B cell (primary cell): ENCODE data around the gene CYYR1. TPM values are rescaled to one million over a fixed set of nuclear protein-coding genes. Genes with fewer than 3 reads are reported as not detected.

Experiments
- ATAC-seq: fragments of 200-7000 bp; cut with Tn5 transposase; one replicate; pipeline ENCODE4 v1.10.0; 2021; ENCODE audit warnings: low read depth, mild to moderate bottlenecking, moderate number of reproducible peaks, moderate library complexity
- CTCF ChIA-PET: fragments of 350-600 bp; sonication (Branson Sonifier 250); formaldehyde crosslinking; loops from one replicate; lab custom pipeline; 2021; ENCODE audit warnings: antibody characterized with exemption, inconsistent platforms; lab: Charles Lee
- POLR2A ChIA-PET: fragments of 350-600 bp; sonication (Branson Sonifier 250); formaldehyde crosslinking; loops from one replicate; lab custom pipeline; 2021; ENCODE audit warnings: antibody characterized with exemption; lab: Charles Lee
- DNase-seq: peaks from one replicate; pipeline ENCODE4 v3.0.0; 2013
- H2AFZ ChIP-seq: 2 replicates; pipeline ENCODE4 v1.6.1; 2012; ENCODE audit warnings: mild to moderate bottlenecking, low read depth, low read length; ENCODE audit not compliant: insufficient read depth, poor library complexity, severe bottlenecking
- H3K27ac ChIP-seq, 2 donors: 1 replicate in 1 of 2; 2 replicates in 1 of 2; pipeline ENCODE4 v1.5.1; 2012 to 2013; ENCODE audit warnings: low read length in 2 of 2, mild to moderate bottlenecking in 2 of 2, moderate library complexity in 1 of 2
- H3K27me3 ChIP-seq, 4 experiments: fragments of 200-600 bp in 1 of 4; sonication (generic) in 1 of 4; replicated peaks in 1 of 4; 1 replicate in 2 of 4; 2 replicates in 2 of 4; pipeline versions ENCODE4 v1.6.1 to v1.7.0; 2013 to 2016; ENCODE audit warnings: low read length in 3 of 4, mild to moderate bottlenecking in 2 of 4, mixed read lengths in 1 of 4, moderate library complexity in 1 of 4; ENCODE audit not compliant: insufficient read depth in 4 of 4, control insufficient read depth in 3 of 4; ENCODE audit errors: control extremely low read depth in 1 of 4
- H3K36me3 ChIP-seq, 2 experiments: replicated peaks in 1 of 2; 1 replicate in 1 of 2; 2 replicates in 1 of 2; pipeline versions ENCODE4 v1.6.1 to v1.7.1; 2013; ENCODE audit warnings: low read length in 1 of 2; ENCODE audit not compliant: insufficient read depth in 2 of 2, control insufficient read depth in 1 of 2; ENCODE audit errors: control extremely low read depth in 1 of 2, extremely low read depth in 1 of 2
- H3K4me1 ChIP-seq, 2 donors: fragments of 200-600 bp in 1 of 2; sonication (generic) in 1 of 2; 1 replicate in 1 of 2; 2 replicates in 1 of 2; pipeline versions ENCODE4 v1.5.1 to v1.6.1; 2013 to 2017; ENCODE audit warnings: low read length in 2 of 2; ENCODE audit not compliant: control insufficient read depth in 2 of 2, insufficient read depth in 2 of 2
- H3K4me2 ChIP-seq: replicated peaks from 2 replicates; pipeline ENCODE3; 2012; ENCODE audit warnings: mild to moderate bottlenecking, low read depth, low read length; ENCODE audit not compliant: poor library complexity, severe bottlenecking
- H3K4me3 ChIP-seq, 5 experiments: fragments of 200-600 bp in 1 of 5; sonication (generic) in 1 of 5; 1 replicate in 3 of 5; 2 replicates in 2 of 5; pipeline versions ENCODE4 v1.5.1 to v1.7.0; 2011 to 2016; ENCODE audit warnings: low read length in 4 of 5, mild to moderate bottlenecking in 4 of 5, low read depth in 2 of 5, control low read depth in 1 of 5, moderate library complexity in 1 of 5; ENCODE audit not compliant: insufficient read depth in 1 of 5; ENCODE audit errors: control extremely low read depth in 1 of 5, extremely low read depth in 1 of 5
- H3K79me2 ChIP-seq: fragments of 200-600 bp; sonication (generic); one replicate; pipeline ENCODE4 v1.6.0; 2016; ENCODE audit warnings: low read length; ENCODE audit not compliant: control insufficient read depth, insufficient read depth
- H3K9ac ChIP-seq: fragments of 200-600 bp; sonication (generic); 2 replicates; pipeline ENCODE4 v1.6.1; 2017; ENCODE audit warnings: mild to moderate bottlenecking, low read length, moderate library complexity
- H3K9me3 ChIP-seq, 3 donors: one replicate each; pipeline versions ENCODE4 v1.6.1 to v1.7.1; 2013; ENCODE audit warnings: low read length in 2 of 3; ENCODE audit not compliant: control insufficient read depth in 2 of 3, insufficient read depth in 1 of 3; ENCODE audit errors: control extremely low read depth in 1 of 3
- H4K20me1 ChIP-seq: 2 replicates; pipeline ENCODE4 v1.6.0; 2012; ENCODE audit warnings: mild to moderate bottlenecking, low read length; ENCODE audit not compliant: insufficient read depth, control insufficient read depth, poor library complexity, severe bottlenecking
- H3K27ac Mint-ChIP-seq: one replicate; pipeline ENCODE4 v1.8.0; 2021; ENCODE audit warnings: mixed read lengths
- H3K27me3 Mint-ChIP-seq: one replicate; pipeline ENCODE4 v1.8.0; 2021; ENCODE audit warnings: mixed read lengths
- H3K4me1 Mint-ChIP-seq: one replicate; pipeline ENCODE4 v1.8.0; 2021; ENCODE audit warnings: mixed read lengths
- H3K4me3 Mint-ChIP-seq: one replicate; pipeline ENCODE4 v1.8.0; 2021; ENCODE audit warnings: mixed read lengths
- H3K9me3 Mint-ChIP-seq: one replicate; pipeline ENCODE4 v1.8.0; 2022; ENCODE audit warnings: mixed read lengths; ENCODE audit not compliant: insufficient read depth
- EZH2 ChIP-seq: IDR thresholded peaks from 2 replicates; pipeline ENCODE4 v1.6.1; 2012; ENCODE audit warnings: borderline replicate concordance, low read depth, mild to moderate bottlenecking, moderate library complexity, low read length; ENCODE audit not compliant: insufficient read depth, poor library complexity, severe bottlenecking
- WGBS: methylation state at CpG from one replicate; pipeline ENCODE4 v1.1.5; 2013; ENCODE audit warnings: missing lambda C conversion rate; ENCODE audit not compliant: insufficient coverage; 5-methylcytosine and 5-hydroxymethylcytosine counted together
- intact Hi-C: fragments of 100-400 bp; cut with micrococcal nuclease; formaldehyde crosslinking; loops from one replicate; pipeline ENCODE4 v1.10.0; 2022
- polyA plus RNA-seq: library from polyadenylated mRNA; depleted of rRNA; stranded (reverse); fragments of >200 nt; gene quantifications from 2 replicates; pipeline ENCODE4 v1.2.3, GENCODE V29; 2012
- total RNA-seq, 2 donors: library from RNA; stranded (reverse); fragments of 120-200 nt in 1 of 2; gene quantifications; 1 replicate in 1 of 2; 2 replicates in 1 of 2; pipeline versions ENCODE4 v1.2.3 to v1.2.4, GENCODE V29; 2013 to 2022
- TF ChIP-seq, protein P1 (sequence below): fragments of 200-600 bp; IDR thresholded peaks from one replicate; pipeline ENCODE4 v1.8.0; 2022; ENCODE audit warnings: antibody characterized with exemption, mild to moderate bottlenecking

The CYYR1 gene
- total and polyA plus RNA-seq, 2 donors (not counting 1 experiment from before 2014, with no cell fraction given) = not detected

DNA sequence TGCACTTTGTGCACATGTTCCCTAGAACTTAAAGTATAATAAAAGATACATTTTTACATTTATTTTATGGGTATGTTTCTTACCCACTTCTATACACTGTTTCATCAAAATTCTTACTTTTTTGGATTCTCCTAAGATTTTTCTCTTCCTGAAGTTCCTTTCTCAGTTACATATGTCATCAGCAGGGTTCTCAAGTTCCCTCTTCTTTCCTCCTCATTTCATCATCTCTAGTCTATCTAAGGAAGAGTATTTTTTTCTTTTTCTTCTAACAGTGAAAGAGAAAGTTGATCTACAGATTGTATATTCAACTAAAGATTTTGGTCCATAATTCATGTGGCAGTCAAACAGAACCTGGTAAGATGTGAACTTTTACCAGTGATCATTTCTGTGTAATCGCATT lies 41.2 kb upstream of the CYYR1 start:
- ATAC-seq (no peak), DNase-seq (no peak)
- Mint-ChIP-seq H3K27me3 (no peaks in the 10 kb centered on the region), H3K4me1 (no peaks in the 10 kb centered on the region), H3K4me3 (no peak overlapping the region), H3K9me3 (peaks cover 2% of the 10 kb centered on the region), H3K27ac (no peak overlapping the region)
- Histone ChIP-seq H3K4me1 (no peaks in the 10 kb centered on the region), H3K9ac (no peak overlapping the region), H2AFZ (no peak overlapping the region), H3K36me3 (no peaks in the 10 kb centered on the region), H3K79me2 (no peaks in the 10 kb centered on the region), H3K9me3 (no peaks in the 10 kb centered on the region), H3K27ac (no peak overlapping the region), H4K20me1 (no peaks in the 10 kb centered on the region), H3K4me2 (no peak overlapping the region), H3K27me3 (no peaks in the 10 kb centered on the region), H3K4me3 (no peak overlapping the region)
- no CpG with 5 or more reads among the region's 1 CpG for whole genome bisulfite sequencing
- ChIA-PET CTCF (no interaction called here), POLR2A (no interaction called here)
- no peak for TF ChIP-seq EZH2
- TF ChIP-seq, protein P1, sequence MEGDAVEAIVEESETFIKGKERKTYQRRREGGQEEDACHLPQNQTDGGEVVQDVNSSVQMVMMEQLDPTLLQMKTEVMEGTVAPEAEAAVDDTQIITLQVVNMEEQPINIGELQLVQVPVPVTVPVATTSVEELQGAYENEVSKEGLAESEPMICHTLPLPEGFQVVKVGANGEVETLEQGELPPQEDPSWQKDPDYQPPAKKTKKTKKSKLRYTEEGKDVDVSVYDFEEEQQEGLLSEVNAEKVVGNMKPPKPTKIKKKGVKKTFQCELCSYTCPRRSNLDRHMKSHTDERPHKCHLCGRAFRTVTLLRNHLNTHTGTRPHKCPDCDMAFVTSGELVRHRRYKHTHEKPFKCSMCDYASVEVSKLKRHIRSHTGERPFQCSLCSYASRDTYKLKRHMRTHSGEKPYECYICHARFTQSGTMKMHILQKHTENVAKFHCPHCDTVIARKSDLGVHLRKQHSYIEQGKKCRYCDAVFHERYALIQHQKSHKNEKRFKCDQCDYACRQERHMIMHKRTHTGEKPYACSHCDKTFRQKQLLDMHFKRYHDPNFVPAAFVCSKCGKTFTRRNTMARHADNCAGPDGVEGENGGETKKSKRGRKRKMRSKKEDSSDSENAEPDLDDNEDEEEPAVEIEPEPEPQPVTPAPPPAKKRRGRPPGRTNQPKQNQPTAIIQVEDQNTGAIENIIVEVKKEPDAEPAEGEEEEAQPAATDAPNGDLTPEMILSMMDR = no peak
- intact Hi-C loops = no loop called here

DNA sequence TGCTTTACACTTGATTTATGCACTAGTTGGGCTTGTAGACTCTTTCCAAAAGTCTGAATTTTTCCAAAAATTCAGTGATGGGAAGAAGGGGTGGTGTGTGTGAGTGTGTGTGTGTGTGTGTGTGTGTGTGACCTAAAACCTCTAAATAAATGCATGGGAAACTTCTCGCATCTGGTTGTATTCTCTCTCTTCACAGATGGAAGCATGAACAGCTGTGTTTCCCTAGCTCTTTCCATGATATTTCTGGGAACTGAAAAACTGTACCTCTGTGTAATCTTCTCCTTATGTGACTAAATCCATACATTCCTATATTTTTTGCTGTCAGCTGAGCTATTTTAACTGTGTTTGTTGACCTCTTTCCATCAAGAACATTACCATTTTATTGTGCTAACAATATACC lies 26.2 kb upstream of the CYYR1 start:
- Histone ChIP-seq H3K4me3 (no peak overlapping the region), H3K9ac (no peak overlapping the region), H4K20me1 (no peaks in the 10 kb centered on the region), H3K9me3 (no peaks in the 10 kb centered on the region), H3K36me3 (no peaks in the 10 kb centered on the region), H3K4me2 (no peak overlapping the region), H3K4me1 (no peaks in the 10 kb centered on the region), H3K79me2 (no peaks in the 10 kb centered on the region), H3K27ac (no peak overlapping the region), H2AFZ (no peak overlapping the region), H3K27me3 (no peaks in the 10 kb centered on the region)
- POLR2A ChIA-PET = no interaction called here
- H3K4me3 Mint-ChIP-seq = no peak overlapping the region
- WGBS = no CpG with 5 or more reads among the region's 1 CpG
- no peak for TF ChIP-seq EZH2
- TF ChIP-seq, protein P1 = no peak
- DNase-seq = no peak
- no peaks in the 10 kb centered on the region for H3K9me3 Mint-ChIP-seq
- H3K27me3 Mint-ChIP-seq = no peaks in the 10 kb centered on the region
- CTCF ChIA-PET = no interaction called here
- no peak overlapping the region for H3K27ac Mint-ChIP-seq
- H3K4me1 Mint-ChIP-seq = no peaks in the 10 kb centered on the region
- intact Hi-C loops = no loop called here
- ATAC-seq = no peak
